ENCODE measurements around the gene ARHGAP24. TPM values are rescaled to one million over a fixed set of nuclear protein-coding genes. Genes with fewer than 3 reads are reported as not detected.

The ARHGAP24 gene
- total RNA-seq, 6 experiments from 2014 or later, result 4.0 to 7.3 (median 6.1) TPM

DNA sequence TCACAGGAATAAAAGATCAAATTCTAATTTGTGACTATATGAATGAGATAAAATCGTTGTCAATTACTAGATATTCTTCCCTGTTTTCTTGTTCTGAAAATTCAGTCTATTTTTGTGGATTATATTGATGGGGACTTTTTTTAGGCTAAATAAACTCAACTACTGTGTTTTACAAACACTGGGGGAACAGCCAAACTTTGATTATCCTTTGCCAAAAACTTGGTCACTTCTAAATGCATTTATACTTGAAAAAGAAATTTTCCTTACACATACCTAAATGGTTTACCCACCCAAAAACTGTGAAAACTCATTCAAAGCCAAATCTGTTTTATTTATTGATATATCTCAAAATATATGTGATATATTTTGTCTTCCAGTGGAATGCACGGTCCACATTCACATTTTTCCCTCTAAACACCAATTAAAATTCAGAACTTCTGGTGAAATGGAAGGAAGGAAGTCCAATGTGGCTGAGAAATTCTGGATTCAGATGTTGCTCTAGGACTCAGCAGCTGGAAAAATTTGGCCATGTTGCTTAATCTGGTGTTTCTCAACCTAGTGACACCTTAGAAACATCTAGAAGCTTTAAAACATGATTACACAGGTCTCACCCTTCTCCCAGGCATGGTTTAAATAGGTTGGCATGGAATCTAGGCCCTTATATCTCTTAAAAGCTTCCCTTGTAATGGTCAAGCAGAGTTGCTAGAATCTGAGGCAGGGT is 28.6 kb upstream of the ARHGAP24 start:
- Histone ChIP-seq H3K27me3 (no peaks in the 10 kb centered on the region), H3K9me3 (no peaks in the 10 kb centered on the region), H3K27ac (no peak overlapping the region), H3K4me3 (no peak overlapping the region), H3K4me1 (no peaks in the 10 kb centered on the region), H3K36me3 (no peaks in the 10 kb centered on the region)
- intact Hi-C loops (cut with DNase I), result no loop called here
- 34% methylated on average over 2 of the region's 2 CpGs for WGBS (ENCODE audit: insufficient coverage, low coverage, low lambda C conversion rate, missing lambda C conversion rate)
- no peak for TF ChIP-seq POLR2A (IDR thresholded peaks at IDR 0.05)
- TF ChIP-seq, protein P1, sequence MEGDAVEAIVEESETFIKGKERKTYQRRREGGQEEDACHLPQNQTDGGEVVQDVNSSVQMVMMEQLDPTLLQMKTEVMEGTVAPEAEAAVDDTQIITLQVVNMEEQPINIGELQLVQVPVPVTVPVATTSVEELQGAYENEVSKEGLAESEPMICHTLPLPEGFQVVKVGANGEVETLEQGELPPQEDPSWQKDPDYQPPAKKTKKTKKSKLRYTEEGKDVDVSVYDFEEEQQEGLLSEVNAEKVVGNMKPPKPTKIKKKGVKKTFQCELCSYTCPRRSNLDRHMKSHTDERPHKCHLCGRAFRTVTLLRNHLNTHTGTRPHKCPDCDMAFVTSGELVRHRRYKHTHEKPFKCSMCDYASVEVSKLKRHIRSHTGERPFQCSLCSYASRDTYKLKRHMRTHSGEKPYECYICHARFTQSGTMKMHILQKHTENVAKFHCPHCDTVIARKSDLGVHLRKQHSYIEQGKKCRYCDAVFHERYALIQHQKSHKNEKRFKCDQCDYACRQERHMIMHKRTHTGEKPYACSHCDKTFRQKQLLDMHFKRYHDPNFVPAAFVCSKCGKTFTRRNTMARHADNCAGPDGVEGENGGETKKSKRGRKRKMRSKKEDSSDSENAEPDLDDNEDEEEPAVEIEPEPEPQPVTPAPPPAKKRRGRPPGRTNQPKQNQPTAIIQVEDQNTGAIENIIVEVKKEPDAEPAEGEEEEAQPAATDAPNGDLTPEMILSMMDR (IDR thresholded peaks at IDR 0.05), result no peak
- no peak for DNase-seq
- ATAC-seq, result no peak

DNA sequence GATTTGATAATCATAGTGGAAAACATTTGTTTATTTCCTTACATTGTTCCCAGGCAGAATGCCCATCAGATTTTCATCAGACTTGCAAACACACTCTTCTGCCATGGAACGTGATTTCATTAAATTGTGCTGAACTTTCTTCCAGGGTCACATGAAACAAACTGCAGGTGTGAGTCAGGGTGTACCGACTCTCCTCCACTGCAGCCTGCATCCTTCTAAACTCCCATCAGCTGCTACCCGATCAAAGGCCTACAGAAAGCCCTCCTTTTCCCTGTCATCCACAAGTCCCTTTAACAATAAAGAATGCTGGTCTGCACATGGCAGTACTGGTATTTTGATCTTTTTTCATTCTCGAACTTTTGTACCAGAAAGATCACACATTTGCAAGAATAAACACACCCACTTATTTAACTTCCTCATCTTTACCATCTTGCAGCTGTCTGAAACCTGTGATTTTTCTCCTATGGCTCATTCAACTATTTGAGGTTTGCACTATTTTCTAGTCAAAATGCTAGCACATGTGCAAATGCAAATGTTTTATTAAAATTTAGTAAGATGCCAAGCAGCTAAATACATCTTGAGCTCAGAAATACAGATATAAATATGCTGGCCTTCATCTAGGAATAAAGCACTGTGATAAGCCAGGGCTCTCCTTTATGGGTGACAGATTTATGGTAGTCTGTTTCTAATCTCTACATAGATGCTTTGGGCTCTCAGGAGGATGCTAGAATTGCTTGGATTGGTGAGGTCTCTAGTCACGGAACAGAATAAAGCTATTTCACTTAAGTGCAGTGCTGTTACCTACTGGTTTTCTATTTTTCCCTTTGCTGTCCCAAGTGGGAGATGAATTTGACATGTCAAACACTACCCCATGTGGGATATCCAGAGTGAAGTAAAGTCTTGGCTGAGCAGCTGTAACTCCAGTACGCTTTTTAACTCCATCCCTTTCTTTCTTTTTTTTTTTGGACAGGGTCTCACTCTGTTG is 25.8 kb upstream of the ARHGAP24 start:
- no peaks in the 10 kb centered on the region for H3K9me3 ChIP-seq
- TF ChIP-seq, protein P1 (IDR thresholded peaks at IDR 0.05), result no peak
- TF ChIP-seq POLR2A (IDR thresholded peaks at IDR 0.05), result no peak
- 54% methylated on average over 6 of the region's 6 CpGs for WGBS (ENCODE audit: insufficient coverage, low coverage, low lambda C conversion rate, missing lambda C conversion rate)
- no peaks in the 10 kb centered on the region for H3K27me3 ChIP-seq
- H3K27ac ChIP-seq, result no peak overlapping the region
- no peaks in the 10 kb centered on the region for H3K4me1 ChIP-seq
- intact Hi-C loops (cut with DNase I), result no loop called here
- H3K4me3 ChIP-seq, result no peak overlapping the region
- ATAC-seq (no peak), DNase-seq (no peak)
- H3K36me3 ChIP-seq, result no peaks in the 10 kb centered on the region

DNA sequence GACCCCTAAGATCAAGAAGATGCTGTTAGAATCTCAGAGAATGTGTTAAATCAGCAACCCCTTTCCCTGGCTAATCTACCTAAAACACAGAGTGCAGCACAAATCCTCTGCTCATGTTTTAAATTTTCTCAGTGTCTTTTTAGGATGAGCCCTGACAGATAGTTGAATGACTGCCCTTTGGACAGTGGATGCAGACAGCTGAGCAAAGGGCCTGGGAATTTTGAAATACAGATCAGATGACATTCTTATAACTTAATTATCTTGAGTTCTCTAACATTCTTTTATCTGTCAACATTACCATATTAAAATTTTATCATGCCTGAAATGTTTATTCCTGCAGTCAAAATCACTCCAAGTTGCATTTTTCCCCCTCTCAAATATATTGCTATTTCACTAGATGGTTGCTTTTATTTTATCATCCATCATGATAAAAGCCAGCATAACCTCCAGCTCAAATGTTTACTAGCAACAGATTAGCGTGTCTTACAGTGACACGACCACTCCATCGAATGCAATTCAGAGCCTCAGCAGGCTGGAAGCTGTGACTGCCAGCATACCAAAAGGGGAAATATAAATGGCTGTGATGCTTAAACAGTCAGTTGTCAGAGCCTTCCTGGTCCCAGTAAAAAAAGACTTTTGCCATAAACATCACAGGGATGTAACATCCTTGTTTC is 22.8 kb upstream of the ARHGAP24 start:
- intact Hi-C loops (cut with DNase I), result no loop called here
- DNase-seq (no peak), ATAC-seq (no peak)
- no peaks in the 10 kb centered on the region for H3K27me3 ChIP-seq
- H3K4me1 ChIP-seq, result no peaks in the 10 kb centered on the region
- H3K4me3 ChIP-seq, result no peak overlapping the region
- H3K27ac ChIP-seq, result no peak overlapping the region
- TF ChIP-seq POLR2A (IDR thresholded peaks at IDR 0.05), result no peak
- TF ChIP-seq, protein P1 (IDR thresholded peaks at IDR 0.05), result no peak
- 30% methylated on average over 3 of the region's 3 CpGs for WGBS (ENCODE audit: insufficient coverage, low coverage, low lambda C conversion rate, missing lambda C conversion rate)
- H3K36me3 ChIP-seq, result no peaks in the 10 kb centered on the region
- no peaks in the 10 kb centered on the region for H3K9me3 ChIP-seq

DNA sequence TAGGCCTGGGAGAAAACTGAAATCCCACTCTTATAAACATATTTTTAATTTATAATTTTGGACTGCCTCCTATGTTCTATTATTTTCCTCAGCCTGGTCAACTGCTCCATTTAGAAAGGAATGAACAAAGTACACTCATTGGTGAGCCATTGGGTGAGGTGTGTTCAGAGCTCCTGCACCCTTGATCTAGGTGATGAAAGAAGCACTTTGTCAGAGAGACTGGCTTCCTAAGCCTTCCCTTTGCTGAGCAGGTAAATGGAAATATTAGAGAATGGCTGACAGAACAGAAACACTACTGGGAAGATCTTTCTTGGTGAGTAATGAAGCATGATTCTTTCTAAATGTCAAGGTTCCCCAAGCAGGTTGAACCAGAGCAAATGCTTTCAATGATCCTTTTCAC is 19.0 kb upstream of the ARHGAP24 start:
- no peaks in the 10 kb centered on the region for H3K9me3 ChIP-seq
- H3K4me1 ChIP-seq, result no peaks in the 10 kb centered on the region
- TF ChIP-seq, protein P1 (IDR thresholded peaks at IDR 0.05), result no peak
- TF ChIP-seq POLR2A (IDR thresholded peaks at IDR 0.05), result no peak
- H3K36me3 ChIP-seq, result no peaks in the 10 kb centered on the region
- no peaks in the 10 kb centered on the region for H3K27me3 ChIP-seq
- DNase-seq (no peak), ATAC-seq (no peak)
- no peak overlapping the region for H3K4me3 ChIP-seq
- intact Hi-C loops (cut with DNase I), result no loop called here
- no peak overlapping the region for H3K27ac ChIP-seq

All from right lobe of liver (tissue), 6 donors.